Upper lobe of right lung (tissue), 1 donor: ENCODE data around the gene ANKRD27. TPM values are rescaled to one million over a fixed set of nuclear protein-coding genes. Genes with fewer than 3 reads are reported as not detected.

ENCODE experiments used
- ATAC-seq: fragments of 200-7000 bp; cut with Tn5 transposase; one replicate; pipeline ENCODE4 v1.9.1; 2020; ENCODE audit warnings: mild to moderate bottlenecking, moderate library complexity
- DNase-seq: peaks from one replicate; pipeline ENCODE4 v3.0.0-alpha.2; 2020
- H3K27ac ChIP-seq: fragments of 200-600 bp; one replicate; pipeline ENCODE4 v1.8.0; 2022
- H3K27me3 ChIP-seq: fragments of 200-600 bp; one replicate; pipeline ENCODE4 v1.8.0; 2022; ENCODE audit warnings: mild to moderate bottlenecking
- H3K36me3 ChIP-seq: fragments of 200-600 bp; one replicate; pipeline ENCODE4 v1.8.0; 2022
- H3K4me1 ChIP-seq: fragments of 200-600 bp; one replicate; pipeline ENCODE4 v1.8.0; 2022
- H3K4me3 ChIP-seq: fragments of 200-600 bp; one replicate; pipeline ENCODE4 v1.8.0; 2022; ENCODE audit warnings: mild to moderate bottlenecking
- H3K9me3 ChIP-seq: fragments of 200-600 bp; one replicate; pipeline ENCODE4 v1.8.0; 2022
- intact Hi-C: fragments of 100-400 bp; cut with DNase I; formaldehyde crosslinking; loops from one replicate; pipeline ENCODE4 v1.11.0; 2022
- total RNA-seq: library from RNA; stranded (reverse); fragmentation: NEBNext Ultra II Directional; extraction: Animal tissue kit (Norgen Biotek cat#: 25700); gene quantifications from one replicate; pipeline ENCODE4 v1.2.1, GENCODE V29; 2021
- TF ChIP-seq, protein P1 (sequence below): fragments of 200-600 bp; IDR thresholded peaks from one replicate; pipeline ENCODE4 v1.8.0; 2022; ENCODE audit warnings: antibody characterized with exemption
- donor health status: DM: no; HTN: yes; CAD: no; lungs with severe emphysema.

ANKRD27 gene
- total RNA-seq, 1 donor from 2014 or later = 35.6 TPM

GRCh38 chr19:32688311-32688710, 13.3 kb upstream of the ANKRD27 start:
- Histone ChIP-seq H3K36me3 (no peaks in the 10 kb centered on the region), H3K9me3 (no peaks in the 10 kb centered on the region), H3K4me1 (peaks cover 20% of the 10 kb centered on the region), H3K27me3 (no peaks in the 10 kb centered on the region), H3K27ac (no peak overlapping the region), H3K4me3 (no peak overlapping the region)
- intact Hi-C loops = no loop called here
- TF ChIP-seq, protein P1, sequence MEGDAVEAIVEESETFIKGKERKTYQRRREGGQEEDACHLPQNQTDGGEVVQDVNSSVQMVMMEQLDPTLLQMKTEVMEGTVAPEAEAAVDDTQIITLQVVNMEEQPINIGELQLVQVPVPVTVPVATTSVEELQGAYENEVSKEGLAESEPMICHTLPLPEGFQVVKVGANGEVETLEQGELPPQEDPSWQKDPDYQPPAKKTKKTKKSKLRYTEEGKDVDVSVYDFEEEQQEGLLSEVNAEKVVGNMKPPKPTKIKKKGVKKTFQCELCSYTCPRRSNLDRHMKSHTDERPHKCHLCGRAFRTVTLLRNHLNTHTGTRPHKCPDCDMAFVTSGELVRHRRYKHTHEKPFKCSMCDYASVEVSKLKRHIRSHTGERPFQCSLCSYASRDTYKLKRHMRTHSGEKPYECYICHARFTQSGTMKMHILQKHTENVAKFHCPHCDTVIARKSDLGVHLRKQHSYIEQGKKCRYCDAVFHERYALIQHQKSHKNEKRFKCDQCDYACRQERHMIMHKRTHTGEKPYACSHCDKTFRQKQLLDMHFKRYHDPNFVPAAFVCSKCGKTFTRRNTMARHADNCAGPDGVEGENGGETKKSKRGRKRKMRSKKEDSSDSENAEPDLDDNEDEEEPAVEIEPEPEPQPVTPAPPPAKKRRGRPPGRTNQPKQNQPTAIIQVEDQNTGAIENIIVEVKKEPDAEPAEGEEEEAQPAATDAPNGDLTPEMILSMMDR = no peak
- ATAC-seq (no peak), DNase-seq (no peak)

DNA sequence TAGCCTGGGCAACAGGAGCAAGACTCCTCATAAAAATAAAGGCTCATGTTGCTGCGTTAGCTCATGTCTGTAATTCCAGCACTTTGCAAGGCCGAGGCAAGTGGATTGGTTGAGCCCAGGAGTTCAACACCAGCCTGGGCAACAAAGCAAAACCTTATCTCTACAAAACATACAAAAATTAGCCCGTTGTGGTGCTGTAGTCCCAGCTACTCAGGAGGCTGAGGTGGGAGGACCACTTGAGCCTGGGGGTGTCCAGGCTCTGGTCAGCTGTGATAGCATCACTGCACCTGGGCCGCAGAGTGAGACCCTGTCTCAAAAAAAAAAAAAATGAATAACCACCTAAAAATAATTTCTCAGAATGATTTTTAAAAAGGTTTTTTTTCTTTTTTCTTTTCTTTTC, 12.7 kb upstream of the ANKRD27 start:
- no peaks in the 10 kb centered on the region for H3K27me3 ChIP-seq
- no peak overlapping the region for H3K27ac ChIP-seq
- no peaks in the 10 kb centered on the region for H3K9me3 ChIP-seq
- intact Hi-C loops = no loop called here
- TF ChIP-seq, protein P1 = no peak
- no peaks in the 10 kb centered on the region for H3K36me3 ChIP-seq
- no peak overlapping the region for H3K4me3 ChIP-seq
- ATAC-seq = no peak
- DNase-seq = no peak
- peaks cover 14% of the 10 kb centered on the region for H3K4me1 ChIP-seq

DNA sequence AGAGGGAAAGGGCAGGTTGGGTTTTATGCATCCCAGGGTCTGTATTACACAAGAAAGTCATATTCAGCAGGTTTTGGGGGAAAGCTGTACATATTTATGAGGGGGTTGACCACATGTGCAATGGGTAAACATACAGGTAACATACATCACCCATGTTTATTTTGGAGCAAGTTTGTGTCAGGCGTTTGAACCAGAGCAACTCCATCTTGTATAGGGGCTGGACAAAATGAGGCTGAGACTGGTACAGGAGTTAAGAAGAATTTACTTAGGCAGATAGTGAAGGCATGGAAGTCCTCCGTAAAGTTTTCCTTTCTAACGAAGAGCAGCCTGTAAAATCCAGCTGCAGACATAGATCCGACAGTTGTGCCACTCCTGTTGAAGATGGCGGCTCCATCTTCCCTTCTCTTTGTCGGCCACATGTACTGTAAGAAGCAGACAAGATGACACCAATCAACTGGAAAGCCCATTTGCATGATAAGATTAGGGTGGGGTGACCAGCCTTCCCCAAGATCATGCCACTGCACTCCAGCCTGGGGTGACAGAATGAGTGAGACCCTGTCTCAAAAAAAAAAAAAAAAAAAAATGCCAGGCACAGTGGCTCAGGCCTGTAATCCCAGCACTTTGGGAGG, 12.0 kb upstream of the ANKRD27 start:
- ATAC-seq = no peak
- Histone ChIP-seq H3K9me3 (no peaks in the 10 kb centered on the region), H3K4me1 (peaks cover 13% of the 10 kb centered on the region), H3K27me3 (no peaks in the 10 kb centered on the region), H3K36me3 (no peaks in the 10 kb centered on the region), H3K27ac (no peak overlapping the region), H3K4me3 (no peak overlapping the region)
- TF ChIP-seq, protein P1 = no peak
- DNase-seq = no peak
- intact Hi-C loops = no loop called here

- TF ChIP-seq, protein P1 = no peak
- Histone ChIP-seq H3K4me3 (no peak overlapping the region), H3K27ac (no peak overlapping the region), H3K27me3 (peaks cover 6% of the 10 kb centered on the region), H3K36me3 (no peaks in the 10 kb centered on the region), H3K9me3 (no peaks in the 10 kb centered on the region), H3K4me1 (no peaks in the 10 kb centered on the region)
- intact Hi-C loops = no loop called here
- ATAC-seq (peak; percentile 76), DNase-seq (no peak)
These were observed 7.3 kb upstream of the ANKRD27 start for GRCh38 chr19:32682317-32682716.

DNA sequence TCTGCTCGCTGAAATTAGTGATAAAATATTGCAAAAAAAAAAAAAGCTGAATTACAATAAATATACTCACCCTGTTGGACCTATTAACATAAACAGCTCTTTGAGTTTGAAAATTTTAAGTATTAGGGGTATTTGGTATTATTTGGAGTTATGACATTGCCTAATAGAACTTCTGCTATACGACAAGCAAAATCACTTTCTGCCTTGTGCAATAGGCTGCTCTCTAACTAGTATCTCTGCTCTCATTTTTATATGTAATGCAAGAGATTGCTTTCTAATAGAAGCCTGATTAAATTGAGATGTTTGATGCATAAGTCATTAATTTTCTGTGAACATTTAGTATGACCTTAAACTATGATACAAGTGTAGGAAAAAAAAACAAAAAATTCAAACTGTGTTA, 6.0 kb upstream of the ANKRD27 start:
- intact Hi-C loops = no loop called here
- no peak for ATAC-seq
- H3K9me3 ChIP-seq = no peaks in the 10 kb centered on the region
- TF ChIP-seq, protein P1 = no peak
- H3K27ac ChIP-seq = no peak overlapping the region
- no peak for DNase-seq
- H3K36me3 ChIP-seq = no peaks in the 10 kb centered on the region
- peaks cover 19% of the 10 kb centered on the region for H3K27me3 ChIP-seq
- no peak overlapping the region for H3K4me3 ChIP-seq
- peaks cover 8% of the 10 kb centered on the region for H3K4me1 ChIP-seq

DNA sequence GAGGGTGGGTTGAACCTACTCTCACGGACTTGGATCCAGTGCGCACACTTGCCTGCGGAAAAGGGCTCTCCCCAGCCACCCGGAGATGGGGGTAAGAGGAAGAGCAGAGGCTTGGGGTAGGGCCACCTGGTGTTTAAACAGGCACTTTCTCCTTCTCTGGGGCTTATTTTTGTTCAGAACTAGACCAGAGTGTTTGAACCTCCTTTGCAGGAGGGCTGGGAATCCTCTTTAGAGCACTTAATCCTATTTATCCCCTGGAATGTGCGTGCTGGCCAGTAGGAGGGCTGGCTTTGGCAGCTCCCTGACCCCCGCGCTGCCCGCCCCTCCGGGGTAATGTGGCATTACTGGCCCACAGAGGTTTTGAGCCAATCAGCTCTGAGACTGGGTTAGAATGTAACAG, 2.7 kb upstream of the ANKRD27 start:
- intact Hi-C loops = no loop called here
- Histone ChIP-seq H3K36me3 (no peaks in the 10 kb centered on the region), H3K27me3 (peaks cover 22% of the 10 kb centered on the region), H3K4me3 (no peak overlapping the region), H3K4me1 (peaks cover 18% of the 10 kb centered on the region), H3K9me3 (no peaks in the 10 kb centered on the region), H3K27ac (peak overlapping the region; percentile 42)
- TF ChIP-seq, protein P1 = no peak
- DNase-seq (no peak), ATAC-seq (no peak)
